ENCODE results near the gene PRRT1B. TPM values are rescaled to one million over a fixed set of nuclear protein-coding genes. Genes with fewer than 3 reads are reported as not detected.

Gene PRRT1B
- total RNA-seq, 2 donors from 2014 or later = 3.5 to 4.1 TPM

- no peak for ATAC-seq
- no peak for DNase-seq
- intact Hi-C loops (cut with DNase I, micrococcal nuclease) = loop anchor here (5.0 kb wide), 1 partner anchor 152 kb away; the partner anchor contains the start of gene RAPGEF1 (in 2 of the 2)
Measured at GRCh38 chr9:131590449-131590848, 45.1 kb downstream of the PRRT1B start.

DNA sequence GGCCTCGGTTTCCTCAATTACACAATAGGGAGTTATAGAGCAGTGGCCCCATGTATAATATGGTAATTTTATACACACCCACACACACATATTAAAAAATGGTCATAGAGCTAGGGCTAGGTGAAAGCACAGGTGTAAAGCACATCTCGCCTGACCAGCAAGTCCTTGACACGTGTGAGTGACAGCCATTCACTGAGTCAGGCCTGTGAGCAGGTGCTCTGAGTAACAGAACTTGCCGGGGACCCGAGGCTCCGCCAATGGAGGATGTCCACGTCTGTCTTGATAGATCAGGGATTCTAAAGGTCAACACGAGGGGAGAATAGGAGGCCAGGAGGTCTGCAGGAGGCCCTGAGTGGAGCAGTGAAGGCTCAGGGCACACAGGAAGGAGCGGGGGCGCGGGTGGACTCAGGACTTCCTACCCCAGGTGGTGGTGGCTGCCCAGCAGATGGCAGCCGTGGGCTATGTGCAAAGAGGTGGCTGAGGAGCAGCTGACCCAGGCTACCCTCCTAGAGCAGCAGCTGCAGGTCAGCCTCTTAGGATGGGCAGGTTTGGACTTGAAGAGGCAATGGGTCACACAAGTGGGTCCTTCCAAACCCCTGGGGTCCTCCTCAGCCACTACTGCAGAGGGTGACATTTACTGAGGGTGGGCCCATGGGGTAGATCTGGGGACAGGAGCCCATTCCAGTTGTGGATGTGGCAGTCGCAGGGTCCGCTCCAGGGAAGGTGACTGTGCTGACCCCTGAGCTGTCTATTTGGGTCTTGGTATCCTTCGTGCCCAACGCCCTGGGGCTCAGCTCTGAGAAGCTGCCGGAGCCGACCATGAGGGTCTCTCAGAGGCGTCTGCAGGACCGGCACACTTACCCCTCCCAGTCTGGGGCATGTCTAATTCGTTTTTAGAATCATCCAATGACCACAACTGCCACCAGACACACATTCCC is 45.9 kb downstream of the PRRT1B start:
- peak; percentile 94 for ATAC-seq
- DNase-seq = peak; percentile 77 to 88
- intact Hi-C loops (cut with DNase I, micrococcal nuclease) = loop anchor here (5.0 kb wide), 1 partner anchor 151 kb away; the partner anchor contains the start of gene RAPGEF1 (in 2 of the 2)

- no peak for ATAC-seq
- DNase-seq = no peak
- intact Hi-C loops (cut with DNase I, micrococcal nuclease) = loop anchor here (5.0 kb wide), 1 partner anchor 150 kb away; the partner anchor contains the start of gene RAPGEF1 (in 2 of the 2)
Measured at GRCh38 chr9:131591845-131592208, 46.5 kb downstream of the PRRT1B start.

GRCh38 chr9:131593091-131593820 is 47.9 kb downstream of the PRRT1B start:
- intact Hi-C loops (cut with DNase I, micrococcal nuclease) = loop anchor here (5.0 kb wide), 1 partner anchor 149 kb away; the partner anchor contains the start of gene RAPGEF1 (in 2 of the 2)
- DNase-seq (no peak), ATAC-seq (no peak)

GRCh38 chr9:131593936-131594665 is 48.8 kb downstream of the PRRT1B start:
- ATAC-seq (no peak), DNase-seq (no peak)
- intact Hi-C loops (cut with DNase I, micrococcal nuclease) = loop anchor here (5.0 kb wide), 1 partner anchor 148 kb away; the partner anchor contains the start of gene RAPGEF1 (in 2 of the 2)

DNA sequence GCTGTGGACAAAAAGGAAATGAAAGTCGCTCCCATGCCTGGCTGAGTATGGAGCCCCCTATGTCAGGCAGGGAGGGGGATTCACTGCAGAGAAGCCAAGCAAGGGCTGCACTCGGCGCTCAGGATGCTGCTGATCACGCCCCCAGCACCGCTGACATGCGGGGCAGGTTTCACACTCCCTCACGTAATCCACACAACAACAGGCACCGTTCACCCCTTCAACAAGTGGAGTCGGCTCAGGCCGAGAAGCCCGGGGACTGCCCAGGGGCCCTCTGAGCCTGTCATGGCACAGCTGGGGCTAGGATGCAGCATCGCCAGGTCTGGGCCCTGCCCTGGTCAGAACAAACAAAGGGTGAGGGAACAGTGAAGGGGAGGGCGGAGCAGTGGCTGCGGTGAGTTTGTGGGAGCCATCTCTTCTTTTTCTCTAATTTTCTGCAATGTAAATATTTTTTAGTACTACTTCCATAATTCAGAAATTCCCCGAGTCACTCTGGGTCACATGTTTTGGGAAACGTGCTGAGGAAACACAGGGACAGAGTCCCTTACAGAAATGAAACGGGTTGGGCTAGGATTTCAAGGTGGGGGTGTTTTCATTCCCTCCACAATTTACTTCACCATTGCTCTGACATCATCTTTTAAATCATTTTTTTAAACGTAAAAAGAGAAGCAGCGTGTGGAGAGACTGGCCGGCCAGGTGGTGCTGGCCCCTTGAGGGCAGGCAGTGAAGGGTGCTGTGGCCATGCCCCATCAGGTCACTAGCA is 49.8 kb downstream of the PRRT1B start:
- ATAC-seq (no peak), DNase-seq (no peak)
- intact Hi-C loops (cut with DNase I, micrococcal nuclease) = loop anchor here (5.0 kb wide), 1 partner anchor 147 kb away; the partner anchor contains the start of gene RAPGEF1 (in 2 of the 2)

GRCh38 chr9:131595696-131596429 is 50.5 kb downstream of the PRRT1B start:
- no peak for ATAC-seq
- intact Hi-C loops (cut with DNase I, micrococcal nuclease) = no loop called here
- no peak for DNase-seq

GRCh38 chr9:131596430-131596743 is 51.1 kb downstream of the PRRT1B start:
- no peak for DNase-seq
- ATAC-seq = no peak
- intact Hi-C loops (cut with DNase I, micrococcal nuclease) = no loop called here

GRCh38 chr9:131597246-131597645 is 51.9 kb downstream of the PRRT1B start:
- intact Hi-C loops (cut with DNase I, micrococcal nuclease) = no loop called here
- DNase-seq (no peak), ATAC-seq (no peak)

DNA sequence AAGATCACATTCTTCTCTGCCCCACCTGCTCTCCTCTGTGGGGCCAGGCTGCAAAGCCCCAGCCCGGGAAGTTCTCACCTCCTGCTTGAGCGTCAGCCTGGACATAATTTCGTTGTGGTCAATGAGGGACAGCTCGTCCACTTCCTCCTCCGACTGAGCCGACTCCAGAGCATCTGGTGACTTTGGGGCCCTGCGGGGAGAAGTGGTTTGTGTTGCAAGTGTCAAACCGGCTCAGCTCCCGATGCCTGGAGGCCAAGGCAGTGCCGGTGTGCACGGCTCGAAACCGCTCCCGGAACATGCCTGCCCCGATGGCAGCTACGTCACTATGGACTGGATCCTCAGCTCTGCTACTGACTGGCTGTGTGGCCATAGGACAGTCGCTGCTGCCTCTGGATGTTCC is 52.8 kb downstream of the PRRT1B start:
- ATAC-seq = peak; percentile 11
- DNase-seq = peak; percentile 32 to 50
- intact Hi-C loops (cut with DNase I, micrococcal nuclease) = no loop called here

DNA sequence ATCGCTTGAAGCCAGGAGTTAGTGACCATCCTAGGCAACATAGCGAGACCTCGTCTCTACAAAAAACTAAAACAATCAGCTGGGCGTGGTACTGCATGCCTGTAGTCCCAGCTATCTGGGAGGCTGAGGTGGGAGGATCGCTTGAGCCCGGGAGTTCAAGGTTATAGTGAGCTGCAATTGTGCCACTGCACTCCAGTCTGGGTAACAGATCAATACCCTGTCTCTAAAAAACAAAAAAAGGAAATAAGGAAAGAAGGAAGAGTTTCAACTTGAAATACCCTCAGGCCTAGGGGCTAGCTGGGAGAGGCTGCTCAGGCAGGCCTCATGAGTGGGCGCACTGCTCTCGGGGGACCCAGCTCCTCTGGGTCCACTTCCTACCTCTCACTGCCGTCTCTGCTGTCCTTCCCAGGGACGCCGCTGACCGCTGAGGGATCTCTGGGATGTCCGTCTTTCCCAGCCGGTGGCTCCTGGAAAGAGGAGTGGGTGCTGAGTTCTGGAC is 56.4 kb downstream of the PRRT1B start:
- intact Hi-C loops (cut with DNase I, micrococcal nuclease) = no loop called here
- ATAC-seq = no peak
- no peak for DNase-seq

GRCh38 chr9:131603199-131603598 is 57.9 kb downstream of the PRRT1B start:
- DNase-seq = no peak
- no peak for ATAC-seq
- intact Hi-C loops (cut with DNase I, micrococcal nuclease) = no loop called here

- no peak for DNase-seq
- intact Hi-C loops (cut with DNase I, micrococcal nuclease) = no loop called here
Measured at GRCh38 chr9:131603711-131604439, 58.6 kb downstream of the PRRT1B start.

DNA sequence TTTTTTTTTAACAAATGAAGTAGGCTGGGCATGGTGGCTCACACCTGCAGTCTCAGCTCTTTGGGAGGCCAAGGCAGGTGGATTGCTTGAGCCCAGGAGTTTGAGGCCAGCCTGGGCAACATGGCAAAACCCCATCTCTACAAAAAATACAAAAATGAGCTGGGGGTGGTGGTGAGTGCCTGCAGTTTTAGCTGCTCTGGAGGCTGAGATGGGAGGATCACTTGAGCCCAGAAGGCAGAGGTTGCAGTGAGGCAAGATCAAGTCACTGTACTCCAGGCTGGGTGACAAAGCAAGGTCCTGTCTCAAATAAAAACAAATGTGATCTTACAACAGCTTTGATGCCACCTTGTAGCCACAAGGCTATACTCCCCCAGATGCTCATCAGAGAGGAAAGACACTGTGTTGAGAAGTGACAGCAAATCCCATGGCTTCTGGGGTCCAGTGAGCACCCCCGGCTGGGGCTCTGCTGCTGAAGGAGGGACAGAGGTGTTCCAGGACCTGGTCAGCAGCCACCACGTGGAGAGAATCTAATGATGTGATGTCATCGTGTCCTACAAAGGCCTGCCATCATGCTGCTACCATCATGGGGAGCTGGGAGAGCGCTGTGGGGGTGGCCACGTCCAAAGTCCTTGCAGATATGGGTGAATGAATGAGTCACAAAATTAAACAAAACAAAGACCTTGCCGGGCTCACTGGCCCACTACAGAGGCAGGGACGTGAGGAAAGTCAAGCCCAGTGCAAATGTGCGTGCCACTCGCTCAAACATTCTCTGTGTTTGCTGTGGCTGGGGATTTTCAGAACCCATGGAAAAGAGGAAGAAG is 60.7 kb downstream of the PRRT1B start:
- intact Hi-C loops (cut with DNase I, micrococcal nuclease) = no loop called here
- peak; percentile 37 for ATAC-seq
- DNase-seq = no peak

More at GRCh38 chr9:131603711-131604439, 58.6 kb downstream of the PRRT1B start:
- no peak for ATAC-seq

DNA sequence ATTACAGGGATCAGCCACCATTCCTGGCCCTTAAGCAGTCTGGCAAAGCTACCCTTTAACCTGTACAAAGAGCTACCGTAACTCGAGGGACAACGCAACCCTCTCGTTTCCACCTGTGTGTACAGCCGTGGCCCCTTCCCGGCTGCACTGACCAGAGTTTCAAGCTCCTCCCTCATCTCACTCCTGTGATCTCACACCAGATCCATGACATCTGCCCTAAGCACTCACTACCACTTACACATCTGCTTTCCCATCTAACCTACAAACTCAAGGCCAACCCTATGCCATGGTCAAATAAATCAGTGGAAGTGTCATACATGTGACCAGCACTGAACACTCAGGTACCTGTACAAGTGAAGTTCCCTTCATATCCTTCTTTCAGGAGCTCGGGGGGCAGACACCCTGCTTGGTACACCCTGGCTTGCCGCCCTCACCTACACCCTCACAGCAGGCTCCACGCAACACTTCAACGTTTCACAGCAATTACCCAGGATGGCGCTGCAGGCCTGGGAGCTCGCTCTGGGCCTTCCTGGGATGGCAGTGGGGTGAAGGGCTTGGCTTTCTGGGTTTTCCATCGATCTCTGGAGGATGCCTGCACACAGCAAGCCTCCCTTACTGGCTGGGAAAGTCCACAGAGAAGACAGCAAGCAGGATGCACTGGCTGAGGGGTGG is 61.7 kb downstream of the PRRT1B start:
- intact Hi-C loops (cut with DNase I, micrococcal nuclease) = no loop called here
- ATAC-seq (peak; percentile 42), DNase-seq (no peak)

Measured in left colon (tissue), 2 donors.